Measurements from ENCODE around the gene ATRIP. TPM values are rescaled to one million over a fixed set of nuclear protein-coding genes. Genes with fewer than 3 reads are reported as not detected.

The ATRIP gene
- total RNA-seq, 2 experiments from 2014 or later: 18.8 to 20.3 TPM

- H3K36me3 Mint-ChIP-seq (ENCODE audit: low read depth): peaks cover 12% of the 10 kb centered on the region
- CTCF ChIA-PET: interaction anchor here (0.8 to 4.0 kb wide), 9 partner anchors 8 to 114 kb away, joined by 3 to 29 read pairs (median 5); partner anchors contain the start of gene SHISA5
- POLR2A ChIA-PET: interaction anchor here (0.6 to 3.7 kb wide), 5 partner anchors 9 to 58 kb away, joined by 3 to 14 read pairs (median 4); a partner anchor contains a TSS
- H3K9me3 Mint-ChIP-seq (ENCODE audit: insufficient read depth): no peaks in the 10 kb centered on the region
- H3K27ac Mint-ChIP-seq: peak overlapping the region; percentile 75
- peaks cover 6% of the 10 kb centered on the region for H3K27me3 Mint-ChIP-seq (ENCODE audit: low read depth)
- H3K4me1 Mint-ChIP-seq (ENCODE audit: low read depth): peaks cover 65% of the 10 kb centered on the region
- peak; percentile 73 for ATAC-seq
- DNase-seq: peak; percentile 77
- H3K4me3 Mint-ChIP-seq: peak overlapping the region; percentile 43
Observed at GRCh38 chr3:48514431-48515227, 68.1 kb downstream of the ATRIP start.

Other genes with a start within 250 kb of the ATRIP start
- not detected for gene CAMP, start 223.2 kb upstream of the ATRIP start, total RNA-seq
- gene ZNF589, start 205.6 kb upstream of the ATRIP start, total RNA-seq: 10 to 100 TPM; 29.7 to 30.3 TPM
- gene NME6, start 145.4 kb upstream of the ATRIP start, total RNA-seq: 10 to 100 TPM; 34.1 to 37.7 TPM
- gene SPINK8, start 113.1 kb upstream of the ATRIP start, total RNA-seq: not detected
- gene FBXW12, start 74.5 kb upstream of the ATRIP start, total RNA-seq: not detected
- 1 to 10 TPM in 1 of 2 experiments, under 1 TPM in 1; 0.76 to 1.7 TPM for gene PLXNB1, start 16.7 kb upstream of the ATRIP start, total RNA-seq
- gene CCDC51, start 6.6 kb upstream of the ATRIP start, total RNA-seq: 10 to 100 TPM; 16.3 to 16.5 TPM
- gene TMA7, start 6.5 kb upstream of the ATRIP start, total RNA-seq: 100 to 1,000 TPM; 339 to 364 TPM
- 100 to 1,000 TPM; 195 to 201 TPM for gene SHISA5, start 57.4 kb downstream of the ATRIP start, total RNA-seq
- 10 to 100 TPM; 42.8 to 49.1 TPM for gene PFKFB4, start 110.1 kb downstream of the ATRIP start, total RNA-seq
- gene UCN2, start 117.0 kb downstream of the ATRIP start, total RNA-seq: not detected
- gene COL7A1, start 148.6 kb downstream of the ATRIP start, total RNA-seq: 1 to 10 TPM; 1.2 to 1.6 TPM
- 100 to 1,000 TPM; 196 to 202 TPM for gene UQCRC1, start 162.9 kb downstream of the ATRIP start, total RNA-seq
- gene TMEM89, start 175.0 kb downstream of the ATRIP start, total RNA-seq: under 1 TPM in 1 of 2 experiments, not detected in 1; 0.39 TPM
- 10 to 100 TPM; 58.0 to 61.5 TPM for gene SLC26A6, start 188.7 kb downstream of the ATRIP start, total RNA-seq
- 10 to 100 TPM; 19.5 to 20.2 TPM for gene CELSR3, start 216.1 kb downstream of the ATRIP start, total RNA-seq
- 10 to 100 TPM; 56.5 to 57.1 TPM for gene NCKIPSD, start 239.2 kb downstream of the ATRIP start, total RNA-seq

Measured in activated CD8-positive, alpha-beta T cell treated with anti-CD3 and anti-CD28 coated beads, Interleukin-2, amount 10 ng/mL, durations not matched to agents 7 days and 5 days (primary cell).